Measurements from ENCODE around the gene IGFBP1.
A peak's percentile ranks its signal among the peaks of the same experiment; 100 is the strongest.

The IGFBP1 gene

DNA sequence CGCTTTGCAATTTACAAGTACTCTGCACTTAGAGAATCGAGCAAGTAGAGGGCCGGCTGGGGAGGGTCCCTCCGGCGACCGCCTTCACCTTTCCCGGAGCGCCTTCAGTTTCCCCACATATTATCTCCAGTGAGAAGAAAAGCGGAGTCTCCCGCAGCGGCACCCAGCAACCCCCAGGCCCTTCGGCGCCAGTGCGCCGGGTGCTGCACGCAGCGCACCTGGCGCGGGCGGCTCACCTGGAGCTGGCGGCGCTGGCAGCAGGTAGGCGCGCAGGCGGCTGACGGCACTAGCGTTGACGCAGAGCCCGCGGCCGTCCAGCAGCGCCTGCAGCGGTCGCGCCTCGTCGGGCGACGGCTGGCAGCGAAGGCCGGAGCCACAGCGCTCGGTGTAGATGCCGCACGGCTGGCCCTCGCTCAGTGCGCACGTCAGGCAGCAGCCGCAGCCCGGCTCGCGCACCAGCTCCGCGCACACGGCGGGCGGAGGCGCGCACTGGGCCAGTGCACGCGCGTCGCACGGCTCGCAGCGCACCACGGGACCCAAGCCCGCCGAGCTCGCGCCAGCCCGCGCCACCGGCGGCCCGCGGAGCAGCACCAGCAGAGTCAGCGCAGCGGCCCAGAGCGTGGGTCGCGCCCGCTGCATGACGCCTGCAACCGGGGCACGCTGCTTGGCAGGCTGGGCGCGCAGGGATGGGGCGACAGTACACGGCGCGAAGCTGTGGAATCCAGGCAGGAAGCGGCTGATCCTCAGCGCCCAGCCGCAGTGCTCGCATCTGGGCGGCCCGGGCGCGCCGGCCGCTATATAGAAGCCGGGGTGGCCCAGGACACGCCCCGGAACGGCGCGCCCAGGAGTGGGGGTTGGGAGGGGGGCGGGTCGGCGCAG is 32.5 kb downstream of the IGFBP1 start, which contains the start of gene IGFBP3:
Gene IGFBP3, minus strand, starts transcription at position 771 of the 879 bp plus-strand sequence. Its CDS starts 132 bp downstream, at position 639.
- Histone ChIP-seq H3K36me3 (replicated peaks) (no peaks in the 10 kb centered on the region), H3K9me3 (no peaks in the 10 kb centered on the region), H3K4me3 (no peak within 1 kb of the TSS), H3K27me3 (ENCODE audit: low read depth) (peaks cover 44% of the 10 kb centered on the region), H3K4me1 (no peaks in the 10 kb centered on the region)
- no peak for DNase-seq (ENCODE audit: low spot score in 2 of 2)
- in situ Hi-C loops (cut with MboI; ENCODE audit: low sequenced_read_pairs), result loop anchor here (5.0 kb wide), 1 partner anchor 1167 kb away; no protein-coding TSS in a partner anchor

GRCh38 chr7:45921381-45921698 is 33.1 kb downstream of the IGFBP1 start:
- H3K36me3 ChIP-seq (replicated peaks), result no peaks in the 10 kb centered on the region
- in situ Hi-C loops (cut with MboI; ENCODE audit: low sequenced_read_pairs), result loop anchor here (5.0 kb wide), 1 partner anchor 1166 kb away; no protein-coding TSS in a partner anchor
- DNase-seq (ENCODE audit: low spot score in 2 of 2), result no peak
- H3K27me3 ChIP-seq (ENCODE audit: low read depth), result peaks cover 44% of the 10 kb centered on the region
- no peak overlapping the region for H3K4me3 ChIP-seq
- H3K9me3 ChIP-seq, result no peaks in the 10 kb centered on the region
- no peaks in the 10 kb centered on the region for H3K4me1 ChIP-seq

DNA sequence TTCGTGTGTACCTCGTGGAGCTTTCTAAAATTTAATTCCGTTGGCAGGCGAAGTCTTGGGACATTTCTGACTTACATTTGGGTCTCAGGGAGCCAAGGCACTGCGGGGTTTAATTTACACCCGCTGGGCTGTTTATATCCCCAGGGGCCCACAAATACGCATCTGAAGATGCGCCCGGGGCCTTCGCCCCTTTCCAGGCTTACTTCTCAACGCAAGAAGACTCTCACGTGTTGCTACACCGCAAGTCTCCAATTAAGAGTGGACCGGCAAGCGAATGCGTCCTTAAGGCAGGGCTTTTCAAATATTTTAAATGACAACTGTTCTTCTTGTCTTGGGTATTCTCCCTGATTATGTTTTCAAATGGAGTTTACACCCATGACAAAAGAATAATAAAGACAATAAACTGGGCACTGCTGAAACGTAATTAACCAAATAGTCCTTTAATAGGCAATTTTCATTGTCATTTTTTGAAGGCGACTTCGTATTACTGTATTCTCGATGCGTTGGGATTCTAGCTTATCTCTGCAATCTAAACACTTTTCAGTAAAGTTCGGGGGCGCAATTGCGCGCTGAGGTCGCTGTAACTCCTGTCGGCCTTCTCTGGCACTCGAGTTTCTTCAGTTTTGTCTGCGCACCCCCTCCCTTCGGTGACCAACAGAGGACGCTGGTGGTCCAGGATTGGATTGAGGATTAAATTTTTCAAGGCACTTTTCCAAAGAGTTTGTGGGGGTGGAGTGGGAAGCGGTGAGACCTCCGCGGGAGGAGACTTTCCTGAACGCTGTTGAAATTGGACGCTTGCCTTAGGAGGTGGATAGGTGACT is 33.6 kb downstream of the IGFBP1 start:
- DNase-seq (ENCODE audit: low spot score in 2 of 2), result peak in 1 of 2 experiments; percentile 61
- Histone ChIP-seq H3K36me3 (replicated peaks) (no peaks in the 10 kb centered on the region), H3K9me3 (no peaks in the 10 kb centered on the region), H3K4me1 (no peaks in the 10 kb centered on the region), H3K4me3 (no peak overlapping the region), H3K27me3 (ENCODE audit: low read depth) (peaks cover 44% of the 10 kb centered on the region)
- in situ Hi-C loops (cut with MboI; ENCODE audit: low sequenced_read_pairs), result loop anchor here (5.0 kb wide), 1 partner anchor 1165 kb away; no protein-coding TSS in a partner anchor

DNA sequence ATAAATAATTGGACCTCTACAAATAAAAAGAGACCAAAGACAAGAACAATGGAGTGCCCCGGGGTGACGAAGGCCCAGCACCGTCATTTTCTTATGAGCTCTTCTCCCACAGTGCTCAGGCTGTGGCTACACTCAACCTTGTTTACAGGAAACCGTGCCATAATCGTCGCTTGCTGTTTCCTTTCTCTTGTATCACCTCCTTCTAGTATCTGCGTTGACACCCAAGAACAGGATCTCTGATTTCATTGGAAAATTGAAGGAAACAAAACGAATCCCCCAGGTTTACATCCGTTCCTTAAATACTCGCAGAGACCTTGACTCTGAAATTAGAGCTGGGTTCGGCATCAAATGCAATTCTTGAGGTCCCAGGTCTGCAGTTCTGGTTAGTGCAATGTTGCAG is 34.5 kb downstream of the IGFBP1 start:
- no peak overlapping the region for H3K4me3 ChIP-seq
- no peaks in the 10 kb centered on the region for H3K9me3 ChIP-seq
- in situ Hi-C loops (cut with MboI; ENCODE audit: low sequenced_read_pairs), result loop anchor here (5.0 kb wide), 1 partner anchor 1164 kb away; no protein-coding TSS in a partner anchor
- peaks cover 43% of the 10 kb centered on the region for H3K27me3 ChIP-seq (ENCODE audit: low read depth)
- no peaks in the 10 kb centered on the region for H3K4me1 ChIP-seq
- DNase-seq (ENCODE audit: low spot score in 2 of 2), result no peak
- H3K36me3 ChIP-seq (replicated peaks), result no peaks in the 10 kb centered on the region

DNA sequence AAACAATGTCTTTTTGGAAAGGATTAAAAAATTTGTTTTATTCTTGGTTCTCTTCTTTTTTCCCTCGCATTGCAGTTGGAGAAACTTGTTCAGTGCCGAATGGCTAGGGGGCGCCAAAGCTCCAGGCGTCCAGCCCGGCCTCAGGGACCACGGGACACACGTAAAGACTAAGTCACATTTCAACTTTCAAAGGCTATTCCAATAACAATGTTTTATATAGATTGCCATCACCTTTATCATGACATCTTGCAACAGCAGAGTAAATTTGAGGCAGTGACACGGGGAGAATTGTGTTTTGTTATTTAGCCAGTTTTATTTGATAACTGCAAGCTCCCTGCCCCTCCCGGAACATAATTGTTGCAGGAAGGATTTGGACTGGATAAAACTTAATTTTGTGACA is 35.0 kb downstream of the IGFBP1 start:
- H3K4me3 ChIP-seq, result no peak overlapping the region

GRCh38 chr7:45923818-45924217 is 35.5 kb downstream of the IGFBP1 start:
- DNase-seq (ENCODE audit: low spot score in 2 of 2), result no peak
- Histone ChIP-seq H3K36me3 (replicated peaks) (no peaks in the 10 kb centered on the region), H3K4me1 (no peaks in the 10 kb centered on the region), H3K4me3 (no peak overlapping the region), H3K9me3 (no peaks in the 10 kb centered on the region), H3K27me3 (ENCODE audit: low read depth) (peaks cover 35% of the 10 kb centered on the region)
- in situ Hi-C loops (cut with MboI; ENCODE audit: low sequenced_read_pairs), result loop anchor here (5.0 kb wide), 1 partner anchor 1163 kb away; no protein-coding TSS in a partner anchor

More for the DNA sequence above, 35.0 kb downstream of the IGFBP1 start:
- Histone ChIP-seq H3K9me3 (no peaks in the 10 kb centered on the region), H3K36me3 (replicated peaks) (no peaks in the 10 kb centered on the region), H3K27me3 (ENCODE audit: low read depth) (peaks cover 40% of the 10 kb centered on the region), H3K4me1 (no peaks in the 10 kb centered on the region)
- peak; percentile 39 to 76 for DNase-seq (ENCODE audit: low spot score in 2 of 2)
- in situ Hi-C loops (cut with MboI; ENCODE audit: low sequenced_read_pairs), result loop anchor here (5.0 kb wide), 1 partner anchor 1164 kb away; no protein-coding TSS in a partner anchor

DNA sequence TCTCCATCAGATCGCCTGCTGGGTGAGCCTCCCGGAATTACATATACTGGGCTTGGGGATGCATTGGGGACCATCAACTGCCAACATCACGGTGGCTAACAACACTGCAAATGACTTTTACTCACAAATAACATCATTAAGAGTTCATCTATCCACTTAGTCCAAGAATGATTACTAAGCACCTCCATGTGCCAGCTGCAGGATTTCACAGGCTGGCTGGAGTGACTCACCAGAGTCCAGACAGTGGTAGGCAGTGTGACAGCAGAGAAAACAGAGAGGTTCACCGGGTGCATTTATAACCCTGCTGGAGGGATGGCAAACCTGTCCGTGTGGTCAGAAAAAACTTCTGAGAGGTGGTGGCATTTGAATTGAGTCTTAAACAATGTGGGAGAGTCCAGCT is 36.0 kb downstream of the IGFBP1 start:
- Histone ChIP-seq H3K9me3 (no peaks in the 10 kb centered on the region), H3K36me3 (replicated peaks) (no peaks in the 10 kb centered on the region), H3K4me1 (no peaks in the 10 kb centered on the region), H3K4me3 (no peak overlapping the region), H3K27me3 (ENCODE audit: low read depth) (peaks cover 30% of the 10 kb centered on the region)
- DNase-seq (ENCODE audit: low spot score in 2 of 2), result no peak
- in situ Hi-C loops (cut with MboI; ENCODE audit: low sequenced_read_pairs), result loop anchor here (5.0 kb wide), 1 partner anchor 1163 kb away; no protein-coding TSS in a partner anchor

GRCh38 chr7:45927721-45928120 is 39.4 kb downstream of the IGFBP1 start:
- Histone ChIP-seq H3K36me3 (replicated peaks) (no peaks in the 10 kb centered on the region), H3K27me3 (ENCODE audit: low read depth) (peaks cover 6% of the 10 kb centered on the region), H3K4me3 (no peak overlapping the region), H3K4me1 (no peaks in the 10 kb centered on the region), H3K9me3 (no peaks in the 10 kb centered on the region)
- in situ Hi-C loops (cut with MboI; ENCODE audit: low sequenced_read_pairs), result no loop called here
- DNase-seq (ENCODE audit: low spot score in 2 of 2), result no peak

GRCh38 chr7:45930967-45931366 is 42.7 kb downstream of the IGFBP1 start:
- Histone ChIP-seq H3K4me1 (no peaks in the 10 kb centered on the region), H3K4me3 (no peak overlapping the region), H3K36me3 (replicated peaks) (no peaks in the 10 kb centered on the region), H3K9me3 (no peaks in the 10 kb centered on the region), H3K27me3 (ENCODE audit: low read depth) (no peaks in the 10 kb centered on the region)
- in situ Hi-C loops (cut with MboI; ENCODE audit: low sequenced_read_pairs), result no loop called here
- DNase-seq (ENCODE audit: low spot score in 2 of 2), result no peak

GRCh38 chr7:45937301-45937700 is 49.0 kb downstream of the IGFBP1 start:
- H3K4me1 ChIP-seq, result no peaks in the 10 kb centered on the region
- no peaks in the 10 kb centered on the region for H3K27me3 ChIP-seq (ENCODE audit: low read depth)
- no peaks in the 10 kb centered on the region for H3K36me3 ChIP-seq (replicated peaks)
- no peak for DNase-seq (ENCODE audit: low spot score in 2 of 2)
- no peaks in the 10 kb centered on the region for H3K9me3 ChIP-seq
- no peak overlapping the region for H3K4me3 ChIP-seq
- in situ Hi-C loops (cut with MboI; ENCODE audit: low sequenced_read_pairs), result no loop called here

- H3K27me3 ChIP-seq (ENCODE audit: low read depth), result no peaks in the 10 kb centered on the region
- H3K4me3 ChIP-seq, result no peak overlapping the region
- H3K9me3 ChIP-seq, result no peaks in the 10 kb centered on the region
- no peaks in the 10 kb centered on the region for H3K4me1 ChIP-seq
- in situ Hi-C loops (cut with MboI; ENCODE audit: low sequenced_read_pairs), result no loop called here
- no peaks in the 10 kb centered on the region for H3K36me3 ChIP-seq (replicated peaks)
- DNase-seq (ENCODE audit: low spot score in 2 of 2), result no peak
Measured at GRCh38 chr7:45937862-45938261, 49.6 kb downstream of the IGFBP1 start.

- peak in 1 of 2 experiments; percentile 23 for DNase-seq (ENCODE audit: low spot score in 2 of 2)
- Histone ChIP-seq H3K9me3 (no peaks in the 10 kb centered on the region), H3K4me3 (no peak overlapping the region), H3K4me1 (no peaks in the 10 kb centered on the region), H3K27me3 (ENCODE audit: low read depth) (no peaks in the 10 kb centered on the region), H3K36me3 (replicated peaks) (no peaks in the 10 kb centered on the region)
- in situ Hi-C loops (cut with MboI; ENCODE audit: low sequenced_read_pairs), result no loop called here
Measured at GRCh38 chr7:45938626-45939302, 50.5 kb downstream of the IGFBP1 start.

DNA sequence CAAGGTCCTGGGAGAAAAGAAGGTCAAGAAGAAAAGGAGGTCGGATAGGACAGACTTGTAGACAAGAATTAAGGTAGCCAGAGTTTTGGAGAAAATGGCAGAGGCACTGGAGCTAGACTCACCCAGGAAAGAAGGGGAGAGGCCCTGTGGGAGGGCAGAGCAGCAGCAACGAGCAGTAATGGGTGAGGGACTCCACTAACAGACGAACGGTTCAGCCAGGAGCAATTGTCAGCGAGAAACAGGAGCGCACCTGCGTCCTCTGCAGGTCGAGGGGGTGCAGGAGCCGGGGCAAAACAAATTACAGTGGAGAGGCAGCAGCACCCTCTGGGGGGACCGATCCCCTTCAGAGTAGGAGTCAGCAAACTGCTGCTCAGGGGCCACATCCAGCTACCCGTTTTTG is 51.3 kb downstream of the IGFBP1 start:
- in situ Hi-C loops (cut with MboI; ENCODE audit: low sequenced_read_pairs), result no loop called here
- no peaks in the 10 kb centered on the region for H3K4me1 ChIP-seq
- no peak for DNase-seq (ENCODE audit: low spot score in 2 of 2)
- no peaks in the 10 kb centered on the region for H3K36me3 ChIP-seq (replicated peaks)
- H3K9me3 ChIP-seq, result no peaks in the 10 kb centered on the region
- H3K4me3 ChIP-seq, result no peak overlapping the region
- H3K27me3 ChIP-seq (ENCODE audit: low read depth), result no peaks in the 10 kb centered on the region

Data from HAP-1 (cell line).